Neural progenitor cell (in vitro differentiated cells): ENCODE data around the gene RIGI. TPM values are rescaled to one million over a fixed set of nuclear protein-coding genes. Genes with fewer than 3 reads are reported as not detected.

ENCODE experiments used
- DNase-seq: peaks from one replicate; pipeline ENCODE4 v3.0.0-alpha.2; 2016; ENCODE audit warnings: low spot score
- H2AFZ ChIP-seq: fragments of 200-600 bp; sonication (generic); replicated peaks from 2 replicates; pipeline ENCODE4 v1.6.1; 2016; ENCODE audit warnings: antibody characterized with exemption
- H3F3A ChIP-seq: fragments of 200-600 bp; sonication (generic); 2 replicates; pipeline ENCODE4 v1.6.1; 2016; ENCODE audit warnings: antibody characterized with exemption, low read depth
- H3K27ac ChIP-seq: fragments of 200-600 bp; sonication (generic); 2 replicates; pipeline ENCODE4 v1.5.1; 2016; ENCODE audit warnings: mild to moderate bottlenecking
- H3K27me3 ChIP-seq: fragments of 200-600 bp; sonication (generic); 2 replicates; pipeline ENCODE4 v1.6.1; 2016; ENCODE audit warnings: mild to moderate bottlenecking, moderate library complexity
- H3K36me3 ChIP-seq: fragments of 200-600 bp; sonication (generic); 2 replicates; pipeline ENCODE4 v1.5.1; 2016
- H3K4me1 ChIP-seq: fragments of 200-600 bp; sonication (generic); 2 replicates; pipeline ENCODE4 v1.6.1; 2016; ENCODE audit warnings: mixed run types
- H3K4me2 ChIP-seq: fragments of 200-600 bp; sonication (generic); 2 replicates; pipeline ENCODE4 v1.6.1; 2016
- H3K4me3 ChIP-seq: fragments of 200-600 bp; sonication (generic); 2 replicates; pipeline ENCODE4 v1.5.1; 2016
- H3K79me2 ChIP-seq: fragments of 200-600 bp; sonication (generic); 2 replicates; pipeline ENCODE4 v1.6.1; 2016; ENCODE audit warnings: low read depth
- H3K9ac ChIP-seq: fragments of 200-600 bp; sonication (generic); 2 replicates; pipeline ENCODE4 v1.6.1; 2016
- H3K9me3 ChIP-seq: fragments of 200-600 bp; sonication (generic); 2 replicates; pipeline ENCODE4 v1.5.1; 2016; ENCODE audit warnings: low read depth
- H4K20me1 ChIP-seq: fragments of 200-600 bp; sonication (generic); 2 replicates; pipeline ENCODE4 v1.6.1; 2016; ENCODE audit warnings: low read depth
- H3K27ac Mint-ChIP-seq: 3 replicates; pipeline ENCODE4 v1.8.0; 2021; ENCODE audit warnings: mixed read lengths
- H3K27me3 Mint-ChIP-seq: 2 replicates; pipeline ENCODE4 v1.8.0; 2022; ENCODE audit warnings: low read depth, mild to moderate bottlenecking, inconsistent platforms, moderate library complexity, mixed read lengths; ENCODE audit not compliant: insufficient read depth
- H3K36me3 Mint-ChIP-seq: 3 replicates; pipeline ENCODE4 v1.8.0; 2021; ENCODE audit warnings: mixed read lengths
- H3K4me1 Mint-ChIP-seq: 3 replicates; pipeline ENCODE4 v1.8.0; 2021; ENCODE audit warnings: mixed read lengths
- H3K4me3 Mint-ChIP-seq: 3 replicates; pipeline ENCODE4 v1.8.0; 2021; ENCODE audit warnings: mild to moderate bottlenecking, moderate library complexity, mixed read lengths
- H3K9me3 Mint-ChIP-seq: 3 replicates; pipeline ENCODE4 v1.8.0; 2020; ENCODE audit warnings: mixed read lengths
- EZH2 ChIP-seq: fragments of 200-600 bp; sonication (generic); IDR thresholded peaks from 2 replicates; pipeline ENCODE4 v1.6.1; 2017; ENCODE audit warnings: antibody characterized with exemption, mild to moderate bottlenecking, moderate library complexity
- EZH2phosphoT487 ChIP-seq: fragments of 200-600 bp; sonication (generic); IDR thresholded peaks from 2 replicates; pipeline ENCODE4 v1.6.1; 2017; ENCODE audit warnings: antibody characterized with exemption
- total RNA-seq: library from RNA; depleted of rRNA; stranded (reverse); fragments of >200 nt; gene quantifications from 2 replicates; pipeline ENCODE4 v1.2.3, GENCODE V29; 2015; ENCODE audit warnings: low replicate concordance
- TF ChIP-seq, protein P1 (sequence below): fragments of 200-600 bp; sonication (generic); IDR thresholded peaks from 2 replicates; pipeline ENCODE4 v1.5.1; 2017; ENCODE audit warnings: antibody characterized with exemption, mild to moderate bottlenecking

Gene RIGI
- total RNA-seq, 1 donor from 2014 or later: 9.9 TPM

DNA sequence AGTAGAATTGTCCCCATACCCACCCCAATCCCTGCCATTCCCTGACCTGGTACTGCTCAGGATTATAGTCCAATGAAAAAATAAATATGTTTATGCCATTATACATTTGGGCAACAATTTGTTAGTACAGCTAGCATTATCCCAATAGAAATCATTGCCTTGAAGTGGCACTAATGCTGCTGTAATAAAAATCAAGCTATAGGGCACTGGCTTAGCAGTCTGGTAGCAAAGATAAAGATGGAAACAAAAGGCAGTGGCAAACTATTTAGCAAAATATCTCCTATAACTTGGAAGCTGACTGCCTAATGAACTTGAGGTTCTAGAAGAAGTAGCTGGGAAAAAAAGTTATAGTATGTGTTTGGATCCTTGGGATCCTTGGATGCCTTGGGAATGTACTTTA, 28.6 kb upstream of the RIGI start:
- Mint-ChIP-seq H3K36me3 (peaks cover 6% of the 10 kb centered on the region), H3K4me1 (peaks cover 14% of the 10 kb centered on the region), H3K9me3 (no peaks in the 10 kb centered on the region), H3K27me3 (peaks cover 4% of the 10 kb centered on the region), H3K4me3 (no peak overlapping the region), H3K27ac (no peak overlapping the region)
- TF ChIP-seq EZH2 (no peak), EZH2phosphoT487 (no peak)
- no peak for DNase-seq
- Histone ChIP-seq H3K9me3 (no peaks in the 10 kb centered on the region), H3K4me1 (peaks cover 9% of the 10 kb centered on the region), H3F3A (peaks cover 26% of the 10 kb centered on the region), H3K36me3 (no peaks in the 10 kb centered on the region), H3K9ac (no peak overlapping the region), H3K79me2 (peaks cover 42% of the 10 kb centered on the region), H3K27ac (no peak overlapping the region), H4K20me1 (peaks cover 10% of the 10 kb centered on the region), H2AFZ (no peak overlapping the region), H3K27me3 (no peaks in the 10 kb centered on the region), H3K4me2 (no peak overlapping the region), H3K4me3 (no peak overlapping the region)

GRCh38 chr9:32554107-32554506, 28.1 kb upstream of the RIGI start:
- no peaks in the 10 kb centered on the region for H3K9me3 ChIP-seq
- Mint-ChIP-seq H3K9me3 (no peaks in the 10 kb centered on the region), H3K4me1 (peaks cover 18% of the 10 kb centered on the region), H3K36me3 (peaks cover 10% of the 10 kb centered on the region), H3K27me3 (peaks cover 4% of the 10 kb centered on the region), H3K27ac (no peak overlapping the region), H3K4me3 (peak overlapping the region; percentile 44)
- peaks cover 26% of the 10 kb centered on the region for H3F3A ChIP-seq
- H3K4me3 ChIP-seq: no peak overlapping the region
- no peak overlapping the region for H3K9ac ChIP-seq
- no peak for TF ChIP-seq EZH2
- TF ChIP-seq, protein P1, sequence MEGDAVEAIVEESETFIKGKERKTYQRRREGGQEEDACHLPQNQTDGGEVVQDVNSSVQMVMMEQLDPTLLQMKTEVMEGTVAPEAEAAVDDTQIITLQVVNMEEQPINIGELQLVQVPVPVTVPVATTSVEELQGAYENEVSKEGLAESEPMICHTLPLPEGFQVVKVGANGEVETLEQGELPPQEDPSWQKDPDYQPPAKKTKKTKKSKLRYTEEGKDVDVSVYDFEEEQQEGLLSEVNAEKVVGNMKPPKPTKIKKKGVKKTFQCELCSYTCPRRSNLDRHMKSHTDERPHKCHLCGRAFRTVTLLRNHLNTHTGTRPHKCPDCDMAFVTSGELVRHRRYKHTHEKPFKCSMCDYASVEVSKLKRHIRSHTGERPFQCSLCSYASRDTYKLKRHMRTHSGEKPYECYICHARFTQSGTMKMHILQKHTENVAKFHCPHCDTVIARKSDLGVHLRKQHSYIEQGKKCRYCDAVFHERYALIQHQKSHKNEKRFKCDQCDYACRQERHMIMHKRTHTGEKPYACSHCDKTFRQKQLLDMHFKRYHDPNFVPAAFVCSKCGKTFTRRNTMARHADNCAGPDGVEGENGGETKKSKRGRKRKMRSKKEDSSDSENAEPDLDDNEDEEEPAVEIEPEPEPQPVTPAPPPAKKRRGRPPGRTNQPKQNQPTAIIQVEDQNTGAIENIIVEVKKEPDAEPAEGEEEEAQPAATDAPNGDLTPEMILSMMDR: no peak
- no peak for TF ChIP-seq EZH2phosphoT487
- H3K4me2 ChIP-seq: no peak overlapping the region
- H3K36me3 ChIP-seq: no peaks in the 10 kb centered on the region
- H3K79me2 ChIP-seq: peaks cover 47% of the 10 kb centered on the region
- peaks cover 15% of the 10 kb centered on the region for H4K20me1 ChIP-seq
- peaks cover 13% of the 10 kb centered on the region for H3K4me1 ChIP-seq
- H3K27me3 ChIP-seq: no peaks in the 10 kb centered on the region
- no peak for DNase-seq
- no peak overlapping the region for H2AFZ ChIP-seq
- H3K27ac ChIP-seq: no peak overlapping the region

- Histone ChIP-seq H3K4me2 (peak within 1 kb of the TSS; percentile 91), H3K9ac (peak within 1 kb of the TSS; percentile 97), H3K27me3 (no peaks in the 10 kb centered on the region), H3K4me3 (peak within 1 kb of the TSS; percentile 86), H3K36me3 (no peaks in the 10 kb centered on the region), H3K27ac (peak within 1 kb of the TSS; percentile 96), H3K9me3 (no peaks in the 10 kb centered on the region), H2AFZ (peak within 1 kb of the TSS; percentile 93), H3F3A (peaks cover 26% of the 10 kb centered on the region), H3K4me1 (peaks cover 13% of the 10 kb centered on the region), H4K20me1 (peaks cover 21% of the 10 kb centered on the region), H3K79me2 (peaks cover 55% of the 10 kb centered on the region)
- Mint-ChIP-seq H3K4me3 (peak within 1 kb of the TSS; percentile 94), H3K27ac (peak within 1 kb of the TSS; percentile 100), H3K4me1 (peaks cover 24% of the 10 kb centered on the region), H3K36me3 (peaks cover 19% of the 10 kb centered on the region), H3K9me3 (peaks cover 4% of the 10 kb centered on the region), H3K27me3 (peaks cover 4% of the 10 kb centered on the region)
- TF ChIP-seq EZH2phosphoT487 (no peak), EZH2 (no peak)
- TF ChIP-seq, protein P1: no peak
- peak; percentile 95 for DNase-seq
These were observed 26.3 kb upstream of the RIGI start, which contains the start of the genes SMIM27 and TOPORS for GRCh38 chr9:32552172-32552872. Gene SMIM27, plus strand, starts transcription at chr9:32552327. Its CDS starts 108 bp downstream, at chr9:32552435. Gene TOPORS, minus strand, starts transcription at chr9:32552586. Its CDS starts 150 bp downstream, at chr9:32552436.
